Measurements from ENCODE around the gene SLC17A9. TPM values are rescaled to one million over a fixed set of nuclear protein-coding genes. Genes with fewer than 3 reads are reported as not detected.

The SLC17A9 gene
- total and polyA plus RNA-seq, 3 experiments from 2014 or later, result 1.0 to 26.8 (median 26.4) TPM

DNA sequence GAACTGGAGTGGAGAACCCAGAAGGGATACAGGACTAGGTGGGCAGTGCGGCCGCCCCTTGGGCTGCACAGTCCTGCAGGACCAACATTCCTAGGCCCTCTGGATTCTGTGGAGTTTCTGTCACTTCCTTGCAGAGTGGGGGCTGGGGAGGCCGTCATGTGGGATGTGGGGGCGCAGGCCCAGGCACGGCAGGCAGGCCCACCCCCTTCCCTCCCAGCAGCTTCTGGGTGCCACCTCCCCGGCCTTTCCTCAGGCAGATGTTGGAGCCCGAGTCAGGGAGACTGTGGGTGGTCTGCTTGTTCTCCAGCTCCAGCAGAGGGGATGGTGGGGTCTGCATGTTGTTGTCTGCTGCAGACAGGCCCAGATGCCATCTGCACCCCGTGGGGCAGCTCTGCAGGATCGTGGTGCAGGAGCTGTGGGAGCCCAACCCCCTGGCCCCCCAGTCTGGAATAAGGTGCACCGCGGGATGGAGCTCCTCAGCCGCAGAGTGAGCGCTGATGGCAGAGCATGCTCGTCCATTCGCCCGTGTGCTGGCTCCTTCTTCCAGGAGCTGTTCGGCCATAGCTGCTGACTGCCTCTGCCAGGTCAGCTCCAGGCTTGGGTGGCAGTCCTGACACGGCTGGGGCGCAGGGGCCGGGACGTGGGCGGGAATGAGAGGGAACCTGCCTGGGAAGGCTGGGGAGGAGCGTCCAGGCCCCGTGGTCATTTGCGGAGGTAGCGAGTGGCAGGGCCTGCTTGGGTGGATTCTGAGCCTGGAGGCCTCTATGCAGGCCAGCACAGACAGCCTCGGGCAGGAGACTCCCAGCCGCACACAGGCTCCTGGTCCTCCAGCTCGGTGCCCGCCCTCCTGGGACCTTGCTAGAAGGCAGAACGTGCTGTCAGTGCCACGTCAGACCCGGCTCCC is 18.1 kb downstream of the SLC17A9 start:
- DNase-seq, result no peak
- H3K27ac ChIP-seq (ENCODE audit: low read depth, low read length), result no peak overlapping the region
- Mint-ChIP-seq H3K27ac (no peak overlapping the region), H3K4me1 (peaks cover 14 to 21% (median 15%) of the 10 kb centered on the region in 3 donors), H3K9me3 (peaks cover 0 to under 1% (median 0%) of the 10 kb centered on the region in 5 donors), H3K4me3 (no peak overlapping the region), H3K27me3 (peaks cover 32 to 34% of the 10 kb centered on the region in 2 donors), H3K36me3 (no peaks in the 10 kb centered on the region)
- peaks cover 9% of the 10 kb centered on the region for H3K4me1 ChIP-seq (ENCODE audit: insufficient read depth, low read length)
- no peaks in the 10 kb centered on the region for H3K9me3 ChIP-seq (ENCODE audit: low read length)
- H3K36me3 ChIP-seq (ENCODE audit: insufficient read depth, low read length), result no peaks in the 10 kb centered on the region
- CTCF ChIA-PET, result interaction anchor here (0.7 to 2.1 kb wide), 6 partner anchors 9 to 41 kb away, joined by 3 to 7 read pairs (median 3); no protein-coding TSS in a partner anchor
- H3K4me3 ChIP-seq (ENCODE audit: low read length), result no peak overlapping the region
- H3K27me3 ChIP-seq (ENCODE audit: insufficient read depth, low read length, poor library complexity, severe bottlenecking), result peaks cover 18% of the 10 kb centered on the region
- POLR2A ChIA-PET, result interaction anchor here (0.8 kb wide), 1 partner anchor 22 kb away, joined by 5 read pairs; no protein-coding TSS in a partner anchor

DNA sequence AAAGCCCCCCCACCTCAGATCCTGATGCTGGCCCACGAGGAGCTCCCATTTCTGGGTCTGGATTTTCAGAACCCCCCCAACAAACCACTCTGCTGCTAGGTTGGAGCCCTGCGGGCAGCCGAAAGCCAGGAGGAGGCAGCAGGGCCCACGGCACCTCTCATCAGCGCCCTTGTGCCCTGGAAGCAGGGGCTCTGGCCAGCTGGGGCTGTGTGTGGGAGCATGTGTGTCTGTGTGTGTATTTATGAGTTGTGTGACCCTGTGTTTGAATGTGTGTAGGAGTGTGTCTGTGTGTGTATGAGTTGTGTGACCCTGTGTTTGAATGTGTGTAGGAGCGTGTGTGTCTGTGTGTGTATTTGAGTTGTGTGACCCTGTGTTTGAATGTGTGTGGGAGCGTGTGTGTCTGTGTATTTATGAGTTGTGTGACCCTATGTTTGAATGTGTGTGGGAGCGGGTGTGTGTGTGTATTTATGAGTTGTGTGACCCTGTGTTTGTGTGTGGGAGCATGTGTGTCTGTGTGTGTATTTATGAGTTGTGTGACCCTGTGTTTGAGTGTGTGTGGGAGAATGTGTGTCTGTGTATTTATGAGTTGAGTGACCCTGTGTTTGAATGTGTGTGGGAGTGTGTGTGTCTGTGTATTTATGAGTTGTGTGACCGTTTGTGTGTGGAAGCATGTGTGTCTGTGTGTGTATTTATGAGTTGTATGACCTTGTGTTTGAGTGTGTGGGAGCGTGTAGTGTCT is 18.9 kb downstream of the SLC17A9 start:
- Histone ChIP-seq H3K27ac (ENCODE audit: low read depth, low read length) (no peak overlapping the region), H3K4me1 (ENCODE audit: insufficient read depth, low read length) (peaks cover 9% of the 10 kb centered on the region), H3K36me3 (ENCODE audit: insufficient read depth, low read length) (no peaks in the 10 kb centered on the region), H3K27me3 (ENCODE audit: insufficient read depth, low read length, poor library complexity, severe bottlenecking) (peaks cover 25% of the 10 kb centered on the region), H3K9me3 (ENCODE audit: low read length) (no peaks in the 10 kb centered on the region), H3K4me3 (ENCODE audit: low read length) (no peak overlapping the region)
- ChIA-PET POLR2A (interaction anchor here (0.8 kb wide), 1 partner anchor 21 kb away, joined by 5 read pairs; no protein-coding TSS in a partner anchor), CTCF (interaction anchor here (0.7 to 2.1 kb wide), 8 partner anchors 8 to 40 kb away, joined by 3 to 13 read pairs (median 4); no protein-coding TSS in a partner anchor)
- DNase-seq, result no peak
- H3K27me3 Mint-ChIP-seq, result peaks cover 38 to 42% of the 10 kb centered on the region in 2 donors
- H3K4me1 Mint-ChIP-seq, result peaks cover 14 to 24% (median 15%) of the 10 kb centered on the region in 3 donors
- H3K36me3 Mint-ChIP-seq, result no peaks in the 10 kb centered on the region
- H3K4me3 Mint-ChIP-seq, result peak overlapping the region in 5 of 7 donors; percentile 20 to 86 (median 48)
- H3K27ac Mint-ChIP-seq, result peak overlapping the region in 5 of 8 donors; percentile 2 to 37 (median 10)
- peaks cover 0 to 2% (median 0%) of the 10 kb centered on the region in 5 donors for H3K9me3 Mint-ChIP-seq

DNA sequence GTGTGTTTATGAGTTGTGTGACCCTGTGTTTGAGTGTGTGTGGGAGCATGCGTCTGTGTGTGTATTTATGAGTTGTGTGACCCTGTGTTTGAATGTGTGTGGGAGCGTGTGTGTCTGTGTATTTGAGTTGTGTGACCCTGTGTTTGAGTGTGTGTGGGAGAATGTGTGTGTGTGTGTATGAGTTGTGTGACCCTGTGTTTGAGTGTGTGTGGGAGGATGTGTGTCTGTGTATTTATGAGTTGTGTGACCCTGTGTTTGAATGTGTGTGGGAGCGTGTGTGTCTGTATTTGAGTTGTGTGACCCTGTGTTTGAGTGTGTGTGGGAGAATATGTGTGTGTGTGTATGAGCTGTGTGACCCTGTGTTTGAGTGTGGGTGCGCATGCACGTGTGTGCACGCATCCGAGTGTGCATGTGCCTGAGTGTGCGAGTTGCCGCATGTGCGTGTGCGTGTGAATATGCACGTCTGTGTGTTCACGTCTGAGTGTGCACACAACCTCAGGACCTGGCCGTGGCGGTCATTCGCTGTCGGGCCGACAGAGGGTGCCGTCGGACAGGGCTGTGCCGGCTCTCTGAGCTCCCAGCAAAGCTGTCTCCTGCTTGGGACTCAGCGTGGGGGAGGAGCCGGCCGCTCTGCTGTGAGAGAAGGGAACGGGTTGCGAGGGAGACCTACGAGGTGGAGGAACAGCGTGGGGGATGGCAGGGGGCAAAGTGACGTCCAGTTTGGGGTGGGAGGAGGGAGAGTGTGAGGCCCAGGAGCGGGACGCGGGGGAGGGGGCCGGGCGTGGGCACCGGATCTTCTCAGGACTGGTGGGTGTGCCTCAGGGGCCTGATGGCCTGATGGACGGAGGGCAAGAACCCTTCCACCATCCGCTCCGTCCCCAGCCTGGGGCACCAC is 19.7 kb downstream of the SLC17A9 start:
- H3K27ac ChIP-seq (ENCODE audit: low read depth, low read length), result no peak overlapping the region
- Mint-ChIP-seq H3K4me3 (peak overlapping the region in 6 of 7 donors; percentile 49 to 86 (median 76)), H3K4me1 (peaks cover 14 to 30% (median 15%) of the 10 kb centered on the region in 3 donors), H3K27ac (peak overlapping the region in 7 of 8 donors; percentile 10 to 75 (median 42)), H3K27me3 (peaks cover 42 to 47% of the 10 kb centered on the region in 2 donors), H3K9me3 (peaks cover 0 to 2% (median 0%) of the 10 kb centered on the region in 5 donors), H3K36me3 (no peaks in the 10 kb centered on the region)
- no peak overlapping the region for H3K4me3 ChIP-seq (ENCODE audit: low read length)
- DNase-seq, result peak; percentile 73 to 89 (median 76)
- H3K4me1 ChIP-seq (ENCODE audit: insufficient read depth, low read length), result peaks cover 14% of the 10 kb centered on the region
- CTCF ChIA-PET, result interaction anchor here (0.6 to 2.1 kb wide), 27 partner anchors 9 to 210 kb away, joined by 3 to 13 read pairs (median 5); no protein-coding TSS in a partner anchor
- no peaks in the 10 kb centered on the region for H3K9me3 ChIP-seq (ENCODE audit: low read length)
- POLR2A ChIA-PET, result no interaction called here
- H3K27me3 ChIP-seq (ENCODE audit: insufficient read depth, low read length, poor library complexity, severe bottlenecking), result peaks cover 28% of the 10 kb centered on the region
- no peaks in the 10 kb centered on the region for H3K36me3 ChIP-seq (ENCODE audit: insufficient read depth, low read length)

DNA sequence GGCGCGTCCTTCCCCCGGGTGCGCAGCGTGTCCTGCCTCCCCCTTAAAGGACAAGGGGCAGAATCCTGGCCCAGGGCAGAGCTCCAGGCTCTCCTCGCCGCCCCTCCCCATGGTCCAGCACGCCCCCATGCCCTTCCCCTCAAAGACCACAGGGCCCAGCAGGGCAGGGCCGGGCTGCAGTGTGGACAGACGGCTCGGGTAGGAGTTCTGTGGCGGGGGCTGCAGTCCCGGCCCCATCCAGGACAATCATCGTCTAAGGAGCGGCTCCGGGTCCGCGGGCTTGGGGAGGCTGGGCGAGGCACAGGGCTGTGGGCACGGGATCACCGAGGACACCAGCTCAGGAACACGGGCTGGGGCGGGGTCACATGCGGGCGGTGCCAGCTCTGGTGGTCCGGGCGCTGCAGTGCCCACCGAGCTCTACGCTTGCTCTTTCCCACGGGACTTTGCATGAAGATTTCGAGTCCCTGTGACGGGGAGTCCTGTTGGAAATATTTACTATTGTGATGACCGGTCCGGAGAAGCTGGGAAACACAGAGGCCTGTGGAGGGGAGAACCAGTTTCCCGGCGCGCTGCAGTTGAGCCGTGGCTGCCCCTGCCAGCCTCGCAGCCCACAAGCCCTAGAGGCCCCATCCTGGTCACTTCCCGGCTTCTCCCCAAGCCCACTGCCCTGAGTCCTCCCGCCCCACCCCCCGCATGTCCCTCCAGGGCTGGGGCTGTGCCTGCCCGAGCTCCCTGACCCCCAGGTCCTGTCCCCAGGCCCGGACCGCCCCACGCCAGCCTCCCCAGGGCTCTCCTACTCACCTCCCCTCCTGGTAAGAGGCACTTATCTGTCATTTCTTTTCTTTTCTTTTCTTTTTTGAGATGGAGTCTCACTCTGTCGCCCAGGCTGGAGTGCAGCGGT is 20.6 kb downstream of the SLC17A9 start:
- peak overlapping the region in 3 of 7 donors; percentile 37 to 79 (median 52) for H3K4me3 Mint-ChIP-seq

DNA sequence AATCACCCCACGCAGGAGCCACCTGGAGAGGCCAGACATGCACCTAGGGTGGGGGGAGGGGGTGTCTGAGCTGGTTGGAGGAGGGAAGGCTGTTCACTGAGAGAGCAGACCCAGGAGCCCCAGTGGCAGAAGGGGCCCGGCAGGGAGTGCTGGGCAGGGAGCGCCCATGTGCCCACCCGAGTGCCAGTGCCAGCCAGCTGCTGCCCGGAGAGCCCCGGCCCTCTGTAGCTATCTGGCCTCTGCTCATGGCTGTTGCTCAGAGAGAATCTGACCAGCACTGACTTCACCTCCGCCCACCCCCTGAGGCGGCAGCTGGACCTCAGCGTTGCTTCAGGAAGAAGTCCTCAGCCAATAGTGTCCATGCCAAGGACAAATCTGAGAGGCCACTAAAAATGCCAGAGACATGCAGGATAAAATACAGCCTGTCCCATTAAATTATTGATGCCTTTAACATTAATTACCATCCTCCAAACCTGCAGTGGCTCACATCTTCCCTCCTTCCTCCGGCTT is 22.8 kb downstream of the SLC17A9 start:
- Histone ChIP-seq H3K27ac (ENCODE audit: low read depth, low read length) (no peak overlapping the region), H3K4me1 (ENCODE audit: insufficient read depth, low read length) (peaks cover 41% of the 10 kb centered on the region), H3K27me3 (ENCODE audit: insufficient read depth, low read length, poor library complexity, severe bottlenecking) (peaks cover 51% of the 10 kb centered on the region), H3K36me3 (ENCODE audit: insufficient read depth, low read length) (no peaks in the 10 kb centered on the region), H3K9me3 (ENCODE audit: low read length) (no peaks in the 10 kb centered on the region), H3K4me3 (ENCODE audit: low read length) (no peak overlapping the region)
- POLR2A ChIA-PET, result no interaction called here
- H3K4me1 Mint-ChIP-seq, result peaks cover 29 to 58% (median 29%) of the 10 kb centered on the region in 3 donors
- peak overlapping the region in 1 of 8 donors; percentile 56 for H3K27ac Mint-ChIP-seq
- no peak for DNase-seq
- no peak overlapping the region for H3K4me3 Mint-ChIP-seq
- peaks cover 61 to 63% of the 10 kb centered on the region in 2 donors for H3K27me3 Mint-ChIP-seq
- H3K9me3 Mint-ChIP-seq, result peaks cover 0 to 2% (median 0%) of the 10 kb centered on the region in 5 donors
- CTCF ChIA-PET, result interaction anchor here (0.7 to 1.0 kb wide), 2 partner anchors 31 to 34 kb away, joined by 3 read pairs; partner anchors contain the start of gene BHLHE23
- no peaks in the 10 kb centered on the region for H3K36me3 Mint-ChIP-seq

More for the DNA sequence above, 20.6 kb downstream of the SLC17A9 start:
- H3K4me1 ChIP-seq (ENCODE audit: insufficient read depth, low read length), result peaks cover 23% of the 10 kb centered on the region
- Mint-ChIP-seq H3K36me3 (no peaks in the 10 kb centered on the region), H3K4me1 (peaks cover 23 to 39% (median 23%) of the 10 kb centered on the region in 3 donors), H3K9me3 (peaks cover 0 to 2% (median 0%) of the 10 kb centered on the region in 5 donors), H3K27me3 (peaks cover 48 to 51% of the 10 kb centered on the region in 2 donors), H3K27ac (peak overlapping the region in 1 of 8 donors; percentile 94)
- H3K27ac ChIP-seq (ENCODE audit: low read depth, low read length), result no peak overlapping the region
- H3K4me3 ChIP-seq (ENCODE audit: low read length), result no peak overlapping the region
- POLR2A ChIA-PET, result no interaction called here
- H3K36me3 ChIP-seq (ENCODE audit: insufficient read depth, low read length), result no peaks in the 10 kb centered on the region
- CTCF ChIA-PET, result interaction anchor here (0.6 to 2.1 kb wide), 27 partner anchors 8 to 210 kb away, joined by 3 to 13 read pairs (median 5); no protein-coding TSS in a partner anchor
- H3K9me3 ChIP-seq (ENCODE audit: low read length), result no peaks in the 10 kb centered on the region
- peaks cover 29% of the 10 kb centered on the region for H3K27me3 ChIP-seq (ENCODE audit: insufficient read depth, low read length, poor library complexity, severe bottlenecking)
- DNase-seq, result no peak

DNA sequence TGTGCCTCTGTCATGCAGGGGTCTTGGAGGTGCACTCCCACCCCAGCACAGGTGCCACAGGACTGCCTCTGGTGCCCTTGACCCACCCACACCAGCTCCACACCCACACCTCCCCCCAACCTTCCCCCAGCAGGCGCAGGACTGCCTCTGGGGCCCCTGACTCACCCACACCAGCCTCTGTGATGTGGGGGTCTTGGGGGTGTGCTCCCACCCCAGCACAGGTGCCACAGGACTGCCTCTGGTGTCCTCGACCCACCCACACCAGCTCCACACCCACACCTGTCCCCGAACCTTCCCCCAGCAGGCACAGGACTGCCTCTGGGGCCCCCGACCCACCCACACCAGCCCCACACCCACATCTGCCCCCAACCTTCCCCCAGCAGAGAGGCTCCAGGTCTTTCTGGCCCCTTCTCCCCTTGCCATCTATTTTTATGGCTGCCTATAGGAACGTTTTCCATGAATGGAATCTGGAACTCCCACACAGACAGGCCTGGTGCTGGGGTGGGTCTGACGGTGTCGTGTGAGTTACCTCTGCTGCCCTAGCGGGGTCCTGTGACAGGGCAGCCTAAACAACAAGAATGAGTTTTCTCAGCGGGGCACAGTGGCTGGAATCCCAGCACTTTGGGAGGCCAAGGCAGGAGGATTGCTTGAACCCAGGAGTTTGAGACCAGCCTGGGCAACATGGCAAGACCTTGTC is 23.5 kb downstream of the SLC17A9 start:
- CTCF ChIA-PET, result interaction anchor here (0.7 to 2.2 kb wide), 3 partner anchors 31 to 33 kb away, joined by 3 to 7 read pairs (median 3); partner anchors contain the start of gene BHLHE23
- H3K36me3 Mint-ChIP-seq, result no peaks in the 10 kb centered on the region
- H3K9me3 ChIP-seq (ENCODE audit: low read length), result no peaks in the 10 kb centered on the region
- H3K36me3 ChIP-seq (ENCODE audit: insufficient read depth, low read length), result no peaks in the 10 kb centered on the region
- POLR2A ChIA-PET, result no interaction called here
- peaks cover 33 to 63% (median 33%) of the 10 kb centered on the region in 3 donors for H3K4me1 Mint-ChIP-seq
- H3K9me3 Mint-ChIP-seq, result peaks cover 0 to 2% (median 0%) of the 10 kb centered on the region in 5 donors
- H3K27me3 ChIP-seq (ENCODE audit: insufficient read depth, low read length, poor library complexity, severe bottlenecking), result peaks cover 51% of the 10 kb centered on the region
- peaks cover 47% of the 10 kb centered on the region for H3K4me1 ChIP-seq (ENCODE audit: insufficient read depth, low read length)
- no peak overlapping the region for H3K4me3 Mint-ChIP-seq
- no peak for DNase-seq
- H3K4me3 ChIP-seq (ENCODE audit: low read length), result no peak overlapping the region
- no peak overlapping the region for H3K27ac ChIP-seq (ENCODE audit: low read depth, low read length)
- peaks cover 65 to 67% of the 10 kb centered on the region in 2 donors for H3K27me3 Mint-ChIP-seq
- H3K27ac Mint-ChIP-seq, result peak overlapping the region in 4 of 8 donors; percentile 66 to 90 (median 80)
